Testis (tissue), 3 donors: Measurements from ENCODE around the gene SULT2B1. TPM values are rescaled to one million over a fixed set of nuclear protein-coding genes. Genes with fewer than 3 reads are reported as not detected.

Experiments
- DNase-seq: peaks from one replicate; pipeline ENCODE4 v3.0.0-alpha.2; 2019
- H3K27ac ChIP-seq, 2 donors: fragments of 200-600 bp; sonication (generic); one replicate each; pipeline ENCODE4 v1.5.1; 2019
- H3K27me3 ChIP-seq: fragments of 200-600 bp; sonication (generic); one replicate; pipeline ENCODE4 v1.5.1; 2019
- H3K36me3 ChIP-seq: fragments of 200-600 bp; sonication (generic); one replicate; pipeline ENCODE4 v1.5.1; 2017; ENCODE audit warnings: low read depth; ENCODE audit errors: missing control alignments
- H3K4me1 ChIP-seq: fragments of 200-600 bp; sonication (generic); one replicate; pipeline ENCODE4 v1.5.1; 2019
- H3K4me3 ChIP-seq, 2 donors: fragments of 200-600 bp; sonication (generic); one replicate each; pipeline ENCODE4 v1.5.1; 2017 to 2019
- H3K9me3 ChIP-seq: fragments of 200-600 bp; sonication (generic); one replicate; pipeline ENCODE4 v1.5.1; 2017
- CTCF ChIP-seq, 3 experiments: fragments of 450-650 bp in 2 of 3; fragments of 200-600 bp in 1 of 3; sonication (generic) in 1 of 3; IDR thresholded peaks; one replicate each; pipeline ENCODE4 v1.5.1; 2016 to 2019; ENCODE audit warnings: antibody characterized with exemption in 3 of 3, mild to moderate bottlenecking in 2 of 3, moderate library complexity in 1 of 3
- POLR2A ChIP-seq: fragments of 450-650 bp; IDR thresholded peaks from one replicate; pipeline ENCODE4 v1.6.1; 2017; ENCODE audit warnings: antibody characterized with exemption, mild to moderate bottlenecking, moderate library complexity
- WGBS, 2 donors: methylation state at CpG; one replicate each; pipeline ENCODE4 v1.1.5; 2018; 5-methylcytosine and 5-hydroxymethylcytosine counted together
- intact Hi-C: fragments of 100-400 bp; cut with DNase I; formaldehyde crosslinking; loops from one replicate; pipeline ENCODE4 v1.15.1; 2023; ENCODE audit warnings: low total_unique reads
- polyA plus RNA-seq: library from polyadenylated mRNA; stranded (reverse); fragments of 350-450 nt; fragmentation: Illumina TruSeq; extraction: RNeasy Lipid Tissue Mini Kit (QIAGEN cat#74804); gene quantifications from one replicate; pipeline ENCODE4 v1.2.3, GENCODE V29; 2014; ENCODE audit warnings: low read depth, low replicate concordance; ENCODE audit not compliant: insufficient read depth
- total RNA-seq, 2 donors: library from RNA; depleted of rRNA; stranded (reverse); fragments of >200 nt; gene quantifications; one replicate each; pipeline ENCODE4 v1.2.3, GENCODE V29; 2016

The SULT2B1 gene
- total and polyA plus RNA-seq, 3 donors from 2014 or later: 1.0 to 1.4 (median 1.1) TPM

GRCh38 chr19:48508729-48509411 is 43.1 kb upstream of the SULT2B1 start:
- Histone ChIP-seq H3K36me3 (no peaks in the 10 kb centered on the region), H3K27me3 (no peaks in the 10 kb centered on the region), H3K9me3 (no peaks in the 10 kb centered on the region), H3K4me3 (no peak overlapping the region), H3K4me1 (peaks cover 6% of the 10 kb centered on the region), H3K27ac (no peak overlapping the region)
- DNase-seq: no peak
- 36 to 77% methylated on average over 21 to 32 of the region's 32 CpGs for WGBS, 2 donors
- TF ChIP-seq CTCF (IDR thresholded peaks at IDR 0.05) (no peak), POLR2A (no peak)
- intact Hi-C loops: loop anchor here (10.0 kb wide), 1 partner anchor 76 kb away; no protein-coding TSS in a partner anchor

- H3K27ac ChIP-seq: no peak overlapping the region
- no peak overlapping the region for H3K4me3 ChIP-seq
- H3K4me1 ChIP-seq: peaks cover 8% of the 10 kb centered on the region
- no peak for DNase-seq
- H3K27me3 ChIP-seq: no peaks in the 10 kb centered on the region
- no peaks in the 10 kb centered on the region for H3K9me3 ChIP-seq
- intact Hi-C loops: loop anchor here (10.0 kb wide), 1 partner anchor 75 kb away; no protein-coding TSS in a partner anchor
- no peaks in the 10 kb centered on the region for H3K36me3 ChIP-seq
- WGBS, 2 donors: 52 to 64% methylated on average over 7 to 12 of the region's 12 CpGs
- no peak for TF ChIP-seq POLR2A
- no peak for TF ChIP-seq CTCF (IDR thresholded peaks at IDR 0.05)
Observed at GRCh38 chr19:48509467-48510194, 42.3 kb upstream of the SULT2B1 start.

- Histone ChIP-seq H3K36me3 (no peaks in the 10 kb centered on the region), H3K27ac (no peak overlapping the region), H3K9me3 (no peaks in the 10 kb centered on the region), H3K4me1 (peaks cover 8% of the 10 kb centered on the region), H3K4me3 (peak overlapping the region in 1 of 2 donors; percentile 26), H3K27me3 (no peaks in the 10 kb centered on the region)
- DNase-seq: peak; percentile 88
- intact Hi-C loops: no loop called here
- TF ChIP-seq POLR2A (no peak), CTCF (IDR thresholded peaks at IDR 0.05) (no peak)
- 7 to 9% methylated on average over 21 to 24 of the region's 24 CpGs for WGBS, 2 donors
Observed at GRCh38 chr19:48510421-48511268, 41.3 kb upstream of the SULT2B1 start.

GRCh38 chr19:48511321-48511731 is 40.6 kb upstream of the SULT2B1 start:
- no peak for TF ChIP-seq POLR2A
- TF ChIP-seq CTCF (IDR thresholded peaks at IDR 0.05): no peak
- peaks cover 8% of the 10 kb centered on the region for H3K4me1 ChIP-seq

More at GRCh38 chr19:48511321-48511731, 40.6 kb upstream of the SULT2B1 start:
- peak overlapping the region in 1 of 2 donors; percentile 26 for H3K4me3 ChIP-seq
- 0 to 3% methylated on average over 6 to 31 of the region's 32 CpGs for WGBS, 2 donors
- no peak overlapping the region for H3K27ac ChIP-seq
- H3K9me3 ChIP-seq: no peaks in the 10 kb centered on the region
- intact Hi-C loops: no loop called here
- no peaks in the 10 kb centered on the region for H3K27me3 ChIP-seq
- no peak for DNase-seq
- H3K36me3 ChIP-seq: no peaks in the 10 kb centered on the region
